Mucosa of stomach (tissue), 1 donor: ENCODE results near the gene MDK.

Source experiments
- H3K27me3 ChIP-seq: one replicate; pipeline ENCODE4 v1.7.0; 2013; ENCODE audit warnings: mild to moderate bottlenecking, low read length; ENCODE audit not compliant: control insufficient read depth, insufficient read depth
- H3K36me3 ChIP-seq: one replicate; pipeline ENCODE4 v1.7.0; 2013; ENCODE audit warnings: low read length; ENCODE audit not compliant: control insufficient read depth, insufficient read depth
- H3K4me1 ChIP-seq: one replicate; pipeline ENCODE4 v1.7.0; 2013; ENCODE audit warnings: mild to moderate bottlenecking, low read length; ENCODE audit not compliant: control insufficient read depth, insufficient read depth
- H3K4me3 ChIP-seq: one replicate; pipeline ENCODE4 v1.7.0; 2013; ENCODE audit warnings: low read length
- H3K9ac ChIP-seq: one replicate; pipeline ENCODE4 v1.7.0; 2013; ENCODE audit warnings: mild to moderate bottlenecking, low read length, moderate library complexity
- H3K9me3 ChIP-seq: one replicate; pipeline ENCODE4 v1.7.0; 2013; ENCODE audit warnings: mild to moderate bottlenecking, low read length, moderate library complexity; ENCODE audit not compliant: control insufficient read depth
- donor health status: Pancreatic carcinoma.

MDK gene

GRCh38 chr11:46381048-46381818, at the start of gene MDK:
Gene MDK, plus strand, starts transcription at chr11:46381669. Its CDS starts 389 bp downstream, at chr11:46382058.
- H3K9ac ChIP-seq = peak within 1 kb of the TSS; percentile 91
- H3K4me1 ChIP-seq = peaks cover 35% of the 10 kb centered on the region
- H3K27me3 ChIP-seq = peaks cover 16% of the 10 kb centered on the region
- peak within 1 kb of the TSS; percentile 63 for H3K4me3 ChIP-seq
- no peaks in the 10 kb centered on the region for H3K9me3 ChIP-seq
- H3K36me3 ChIP-seq = no peaks in the 10 kb centered on the region

- Histone ChIP-seq H3K27me3 (peaks cover 52% of the 10 kb centered on the region), H3K4me1 (peaks cover 8% of the 10 kb centered on the region), H3K9ac (no peak overlapping the region), H3K36me3 (no peaks in the 10 kb centered on the region), H3K9me3 (no peaks in the 10 kb centered on the region), H3K4me3 (no peak overlapping the region)
These were observed 49.3 kb upstream of the MDK start for GRCh38 chr11:46332093-46332567.

GRCh38 chr11:46332568-46333393, 48.7 kb upstream of the MDK start:
- Histone ChIP-seq H3K4me1 (peaks cover 8% of the 10 kb centered on the region), H3K9ac (no peak overlapping the region), H3K27me3 (peaks cover 52% of the 10 kb centered on the region), H3K36me3 (no peaks in the 10 kb centered on the region), H3K4me3 (no peak overlapping the region), H3K9me3 (no peaks in the 10 kb centered on the region)

- H3K4me3 ChIP-seq = no peak overlapping the region
- peaks cover 52% of the 10 kb centered on the region for H3K27me3 ChIP-seq
- no peaks in the 10 kb centered on the region for H3K9me3 ChIP-seq
- H3K36me3 ChIP-seq = no peaks in the 10 kb centered on the region
- H3K4me1 ChIP-seq = peaks cover 8% of the 10 kb centered on the region
- no peak overlapping the region for H3K9ac ChIP-seq
These were observed 48.0 kb upstream of the MDK start for GRCh38 chr11:46333394-46333947.

GRCh38 chr11:46334211-46334610, 47.3 kb upstream of the MDK start:
- H3K36me3 ChIP-seq = no peaks in the 10 kb centered on the region
- peaks cover 57% of the 10 kb centered on the region for H3K27me3 ChIP-seq
- H3K9ac ChIP-seq = no peak overlapping the region
- H3K4me3 ChIP-seq = no peak overlapping the region
- no peaks in the 10 kb centered on the region for H3K9me3 ChIP-seq
- peaks cover 15% of the 10 kb centered on the region for H3K4me1 ChIP-seq

GRCh38 chr11:46335271-46335670, 46.2 kb upstream of the MDK start:
- H3K9ac ChIP-seq = no peak overlapping the region
- H3K4me1 ChIP-seq = peaks cover 22% of the 10 kb centered on the region
- peaks cover 49% of the 10 kb centered on the region for H3K27me3 ChIP-seq
- H3K4me3 ChIP-seq = no peak overlapping the region
- H3K36me3 ChIP-seq = no peaks in the 10 kb centered on the region
- no peaks in the 10 kb centered on the region for H3K9me3 ChIP-seq

- Histone ChIP-seq H3K9ac (no peak overlapping the region), H3K4me3 (no peak overlapping the region), H3K27me3 (peaks cover 42% of the 10 kb centered on the region), H3K36me3 (no peaks in the 10 kb centered on the region), H3K4me1 (peaks cover 22% of the 10 kb centered on the region), H3K9me3 (no peaks in the 10 kb centered on the region)
These were observed 45.4 kb upstream of the MDK start for GRCh38 chr11:46335890-46336562.

- no peak overlapping the region for H3K9ac ChIP-seq
- H3K27me3 ChIP-seq = peaks cover 35% of the 10 kb centered on the region
- H3K36me3 ChIP-seq = no peaks in the 10 kb centered on the region
- H3K9me3 ChIP-seq = no peaks in the 10 kb centered on the region
- H3K4me1 ChIP-seq = peaks cover 22% of the 10 kb centered on the region
- no peak overlapping the region for H3K4me3 ChIP-seq
These were observed 44.8 kb upstream of the MDK start for GRCh38 chr11:46336563-46337180.

- no peak overlapping the region for H3K9ac ChIP-seq
- peaks cover 15% of the 10 kb centered on the region for H3K4me1 ChIP-seq
- no peaks in the 10 kb centered on the region for H3K36me3 ChIP-seq
- no peaks in the 10 kb centered on the region for H3K9me3 ChIP-seq
- no peak overlapping the region for H3K4me3 ChIP-seq
- H3K27me3 ChIP-seq = peaks cover 24% of the 10 kb centered on the region
These were observed 43.7 kb upstream of the MDK start for GRCh38 chr11:46337626-46338345.

- no peaks in the 10 kb centered on the region for H3K9me3 ChIP-seq
- no peak overlapping the region for H3K9ac ChIP-seq
- H3K36me3 ChIP-seq = no peaks in the 10 kb centered on the region
- H3K27me3 ChIP-seq = peaks cover 16% of the 10 kb centered on the region
- peak overlapping the region; percentile 14 for H3K4me3 ChIP-seq
- H3K4me1 ChIP-seq = peaks cover 14% of the 10 kb centered on the region
These were observed 42.9 kb upstream of the MDK start for GRCh38 chr11:46338636-46338987.
